Measurements from ENCODE around the gene SLX4IP. TPM values are rescaled to one million over a fixed set of nuclear protein-coding genes. Genes with fewer than 3 reads are reported as not detected.
A peak's percentile ranks its signal among the peaks of the same experiment; 100 is the strongest.

The SLX4IP gene
- total RNA-seq, 2 experiments from 2014 or later, result 8.8 to 8.9 TPM

GRCh38 chr20:10643560-10643873, 208.4 kb downstream of the SLX4IP start:
- POLR2A ChIA-PET, result no interaction called here
- DNase-seq (no peak), ATAC-seq (no peak)
- H3K27ac Mint-ChIP-seq, result no peak overlapping the region
- no peak overlapping the region for H3K4me3 Mint-ChIP-seq
- peaks cover 8% of the 10 kb centered on the region for H3K4me1 Mint-ChIP-seq (ENCODE audit: low read depth)
- peaks cover 10% of the 10 kb centered on the region for H3K36me3 Mint-ChIP-seq (ENCODE audit: low read depth)
- CTCF ChIA-PET, result no interaction called here
- H3K9me3 Mint-ChIP-seq (ENCODE audit: insufficient read depth), result no peaks in the 10 kb centered on the region
- no peaks in the 10 kb centered on the region for H3K27me3 Mint-ChIP-seq (ENCODE audit: low read depth)

- Mint-ChIP-seq H3K27ac (peak overlapping the region; percentile 35), H3K4me1 (ENCODE audit: low read depth) (peaks cover 8% of the 10 kb centered on the region), H3K9me3 (ENCODE audit: insufficient read depth) (no peaks in the 10 kb centered on the region), H3K27me3 (ENCODE audit: low read depth) (no peaks in the 10 kb centered on the region), H3K4me3 (no peak overlapping the region), H3K36me3 (ENCODE audit: low read depth) (peaks cover 8% of the 10 kb centered on the region)
- POLR2A ChIA-PET, result interaction anchor here (0.6 kb wide), 1 partner anchor 23 kb away, joined by 3 read pairs; no protein-coding TSS in a partner anchor
- ATAC-seq (no peak), DNase-seq (no peak)
- CTCF ChIA-PET, result interaction anchor here (1.1 kb wide), 1 partner anchor 33 kb away, joined by 3 read pairs; no protein-coding TSS in a partner anchor
These were observed 209.5 kb downstream of the SLX4IP start for GRCh38 chr20:10644458-10645204.

GRCh38 chr20:10645205-10645570, 210.1 kb downstream of the SLX4IP start:
- no peak for DNase-seq
- Mint-ChIP-seq H3K9me3 (ENCODE audit: insufficient read depth) (no peaks in the 10 kb centered on the region), H3K36me3 (ENCODE audit: low read depth) (peaks cover 7% of the 10 kb centered on the region), H3K27ac (no peak overlapping the region), H3K27me3 (ENCODE audit: low read depth) (no peaks in the 10 kb centered on the region), H3K4me1 (ENCODE audit: low read depth) (peaks cover 8% of the 10 kb centered on the region), H3K4me3 (no peak overlapping the region)
- ChIA-PET POLR2A (no interaction called here), CTCF (interaction anchor here (1.1 to 1.6 kb wide), 2 partner anchors 11 to 34 kb away, joined by 3 read pairs; no protein-coding TSS in a partner anchor)
- ATAC-seq, result no peak

GRCh38 chr20:10646006-10646405, 210.9 kb downstream of the SLX4IP start:
- DNase-seq (no peak), ATAC-seq (no peak)
- H3K4me1 Mint-ChIP-seq (ENCODE audit: low read depth), result peaks cover 8% of the 10 kb centered on the region
- H3K9me3 Mint-ChIP-seq (ENCODE audit: insufficient read depth), result no peaks in the 10 kb centered on the region
- H3K27ac Mint-ChIP-seq, result no peak overlapping the region
- ChIA-PET POLR2A (no interaction called here), CTCF (interaction anchor here (1.1 to 1.6 kb wide), 2 partner anchors 10 to 35 kb away, joined by 3 read pairs; no protein-coding TSS in a partner anchor)
- H3K27me3 Mint-ChIP-seq (ENCODE audit: low read depth), result no peaks in the 10 kb centered on the region
- no peak overlapping the region for H3K4me3 Mint-ChIP-seq
- peaks cover 7% of the 10 kb centered on the region for H3K36me3 Mint-ChIP-seq (ENCODE audit: low read depth)

- POLR2A ChIA-PET, result no interaction called here
- Mint-ChIP-seq H3K4me1 (ENCODE audit: low read depth) (peaks cover 8% of the 10 kb centered on the region), H3K27ac (no peak overlapping the region), H3K4me3 (no peak overlapping the region), H3K27me3 (ENCODE audit: low read depth) (no peaks in the 10 kb centered on the region), H3K36me3 (ENCODE audit: low read depth) (peaks cover 7% of the 10 kb centered on the region), H3K9me3 (ENCODE audit: insufficient read depth) (no peaks in the 10 kb centered on the region)
- CTCF ChIA-PET, result no interaction called here
- ATAC-seq, result no peak
- no peak for DNase-seq
These were observed 211.8 kb downstream of the SLX4IP start for GRCh38 chr20:10646886-10647420.

GRCh38 chr20:10647471-10647870, 212.4 kb downstream of the SLX4IP start:
- Mint-ChIP-seq H3K27me3 (ENCODE audit: low read depth) (no peaks in the 10 kb centered on the region), H3K27ac (no peak overlapping the region), H3K4me1 (ENCODE audit: low read depth) (peaks cover 8% of the 10 kb centered on the region), H3K9me3 (ENCODE audit: insufficient read depth) (no peaks in the 10 kb centered on the region), H3K36me3 (ENCODE audit: low read depth) (peaks cover 5% of the 10 kb centered on the region), H3K4me3 (no peak overlapping the region)
- ChIA-PET CTCF (no interaction called here), POLR2A (no interaction called here)
- peak; percentile 28 for DNase-seq
- ATAC-seq, result no peak

- peaks cover 8% of the 10 kb centered on the region for H3K4me1 Mint-ChIP-seq (ENCODE audit: low read depth)
- DNase-seq (no peak), ATAC-seq (no peak)
- H3K9me3 Mint-ChIP-seq (ENCODE audit: insufficient read depth), result no peaks in the 10 kb centered on the region
- H3K27me3 Mint-ChIP-seq (ENCODE audit: low read depth), result peaks cover 1% of the 10 kb centered on the region
- H3K27ac Mint-ChIP-seq, result no peak overlapping the region
- no peak overlapping the region for H3K4me3 Mint-ChIP-seq
- peaks cover 2% of the 10 kb centered on the region for H3K36me3 Mint-ChIP-seq (ENCODE audit: low read depth)
- POLR2A ChIA-PET, result no interaction called here
- CTCF ChIA-PET, result no interaction called here
These were observed 212.8 kb downstream of the SLX4IP start for GRCh38 chr20:10647909-10648308.

- no peaks in the 10 kb centered on the region for H3K9me3 Mint-ChIP-seq (ENCODE audit: insufficient read depth)
- DNase-seq, result no peak
- H3K4me1 Mint-ChIP-seq (ENCODE audit: low read depth), result peaks cover 10% of the 10 kb centered on the region
- H3K36me3 Mint-ChIP-seq (ENCODE audit: low read depth), result peaks cover 2% of the 10 kb centered on the region
- no peak for ATAC-seq
- H3K27me3 Mint-ChIP-seq (ENCODE audit: low read depth), result peaks cover 2% of the 10 kb centered on the region
- CTCF ChIA-PET, result interaction anchor here (0.7 to 2.9 kb wide), 2 partner anchors 23 to 747 kb away, joined by 3 to 13 read pairs; no protein-coding TSS in a partner anchor
- no peak overlapping the region for H3K4me3 Mint-ChIP-seq
- POLR2A ChIA-PET, result no interaction called here
- no peak overlapping the region for H3K27ac Mint-ChIP-seq
These were observed 213.5 kb downstream of the SLX4IP start for GRCh38 chr20:10648651-10649050.

GRCh38 chr20:10649080-10649796, 214.1 kb downstream of the SLX4IP start:
- ATAC-seq, result no peak
- Mint-ChIP-seq H3K4me3 (no peak overlapping the region), H3K4me1 (ENCODE audit: low read depth) (peaks cover 13% of the 10 kb centered on the region), H3K9me3 (ENCODE audit: insufficient read depth) (no peaks in the 10 kb centered on the region), H3K36me3 (ENCODE audit: low read depth) (peaks cover 2% of the 10 kb centered on the region), H3K27me3 (ENCODE audit: low read depth) (peaks cover 2% of the 10 kb centered on the region), H3K27ac (no peak overlapping the region)
- DNase-seq, result no peak
- ChIA-PET POLR2A (interaction anchor here (0.6 kb wide), 1 partner anchor 10 kb away, joined by 3 read pairs; no protein-coding TSS in a partner anchor), CTCF (interaction anchor here (0.7 to 2.9 kb wide), 2 partner anchors 22 to 747 kb away, joined by 3 to 13 read pairs; no protein-coding TSS in a partner anchor)

- Mint-ChIP-seq H3K9me3 (ENCODE audit: insufficient read depth) (no peaks in the 10 kb centered on the region), H3K4me3 (no peak overlapping the region), H3K36me3 (ENCODE audit: low read depth) (peaks cover 2% of the 10 kb centered on the region), H3K27ac (no peak overlapping the region), H3K4me1 (ENCODE audit: low read depth) (peaks cover 7% of the 10 kb centered on the region), H3K27me3 (ENCODE audit: low read depth) (peaks cover 4% of the 10 kb centered on the region)
- ATAC-seq (no peak), DNase-seq (no peak)
- CTCF ChIA-PET, result interaction anchor here (2.9 kb wide), 1 partner anchor 22 kb away, joined by 13 read pairs; no protein-coding TSS in a partner anchor
- POLR2A ChIA-PET, result interaction anchor here (0.6 kb wide), 1 partner anchor 10 kb away, joined by 3 read pairs; no protein-coding TSS in a partner anchor
These were observed 214.7 kb downstream of the SLX4IP start for GRCh38 chr20:10649797-10650160.

- Mint-ChIP-seq H3K9me3 (ENCODE audit: insufficient read depth) (no peaks in the 10 kb centered on the region), H3K4me1 (ENCODE audit: low read depth) (peaks cover 7% of the 10 kb centered on the region), H3K27ac (no peak overlapping the region), H3K27me3 (ENCODE audit: low read depth) (peaks cover 6% of the 10 kb centered on the region), H3K36me3 (ENCODE audit: low read depth) (no peaks in the 10 kb centered on the region), H3K4me3 (no peak overlapping the region)
- no peak for DNase-seq
- no peak for ATAC-seq
- ChIA-PET POLR2A (no interaction called here), CTCF (no interaction called here)
These were observed 216.3 kb downstream of the SLX4IP start for GRCh38 chr20:10651227-10651990.
